Neuronal stem cell (in vitro differentiated cells): ENCODE results near the gene HOXA7.
A peak's percentile ranks its signal among the peaks of the same experiment; 100 is the strongest.

Experiments used
- DNase-seq: peaks from one replicate; pipeline ENCODE4 v3.0.0-alpha.2; 2013; ENCODE audit warnings: low spot score
- H2AFZ ChIP-seq: one replicate; pipeline ENCODE4 v1.6.1; 2013; ENCODE audit warnings: mild to moderate bottlenecking, low read length, inconsistent platforms
- H2AK5ac ChIP-seq: 2 replicates; pipeline ENCODE4 v1.6.1; 2013; ENCODE audit warnings: low read depth, mild to moderate bottlenecking, inconsistent platforms, low read length, moderate library complexity, mixed read lengths
- H2BK120ac ChIP-seq: 2 replicates; pipeline ENCODE4 v1.6.1; 2013; ENCODE audit warnings: low read depth, mild to moderate bottlenecking, inconsistent platforms, low read length, moderate library complexity, mixed read lengths
- H2BK12ac ChIP-seq: one replicate; pipeline ENCODE4 v1.6.1; 2013; ENCODE audit warnings: low read length, inconsistent platforms
- H2BK15ac ChIP-seq: 2 replicates; pipeline ENCODE4 v1.6.1; 2013; ENCODE audit warnings: mild to moderate bottlenecking, low read length, inconsistent platforms, mixed read lengths
- H2BK5ac ChIP-seq: one replicate; pipeline ENCODE4 v1.6.1; 2013; ENCODE audit warnings: inconsistent platforms, mild to moderate bottlenecking, low read length, moderate library complexity
- H3K14ac ChIP-seq: one replicate; pipeline ENCODE4 v1.6.1; 2013; ENCODE audit warnings: low read length, inconsistent platforms
- H3K18ac ChIP-seq: 2 replicates; pipeline ENCODE4 v1.6.1; 2013; ENCODE audit warnings: low read length, inconsistent platforms
- H3K23ac ChIP-seq: 2 replicates; pipeline ENCODE4 v1.6.1; 2013; ENCODE audit warnings: low read depth, mild to moderate bottlenecking, mixed read lengths, low read length, inconsistent platforms; ENCODE audit not compliant: poor library complexity
- H3K27ac ChIP-seq: replicated peaks from 3 replicates; pipeline ENCODE4 v1.5.1; 2013; ENCODE audit warnings: low read length, inconsistent platforms
- H3K27me3 ChIP-seq, 3 experiments: 2 replicates each; pipeline ENCODE4 v1.6.1; 2013; ENCODE audit warnings: low read length in 3 of 3, mild to moderate bottlenecking in 2 of 3, inconsistent platforms in 1 of 3, low read depth in 1 of 3, mixed read lengths in 1 of 3, moderate library complexity in 1 of 3; ENCODE audit not compliant: control insufficient read depth in 3 of 3, insufficient read depth in 3 of 3
- H3K36me3 ChIP-seq, 2 donors: replicated peaks in 1 of 2; 2 replicates each; pipeline ENCODE4 v1.6.1; 2013; ENCODE audit warnings: low read length in 2 of 2; ENCODE audit not compliant: control insufficient read depth in 2 of 2, insufficient read depth in 2 of 2
- H3K4ac ChIP-seq: 2 replicates; pipeline ENCODE4 v1.6.1; 2013; ENCODE audit warnings: inconsistent platforms, mild to moderate bottlenecking, low read length, moderate library complexity
- H3K4me1 ChIP-seq, 2 donors: 1 replicate in 1 of 2; 2 replicates in 1 of 2; pipeline ENCODE4 v1.6.1; 2013; ENCODE audit warnings: low read length in 2 of 2, low read depth in 1 of 2; ENCODE audit not compliant: control insufficient read depth in 2 of 2, insufficient read depth in 1 of 2
- H3K4me2 ChIP-seq: one replicate; pipeline ENCODE4 v1.6.1; 2013; ENCODE audit warnings: mild to moderate bottlenecking, low read length, inconsistent platforms; ENCODE audit not compliant: insufficient read depth, poor library complexity, severe bottlenecking
- H3K4me3 ChIP-seq, 2 donors: 2 replicates each; pipeline ENCODE4 v1.5.1; 2013; ENCODE audit warnings: low read length in 2 of 2, mild to moderate bottlenecking in 2 of 2, inconsistent platforms in 1 of 2, moderate library complexity in 1 of 2
- H3K79me1 ChIP-seq: one replicate; pipeline ENCODE4 v1.6.1; 2013; ENCODE audit warnings: low read depth, mild to moderate bottlenecking, inconsistent platforms, low read length, moderate library complexity
- H3K9ac ChIP-seq: one replicate; pipeline ENCODE4 v1.6.1; 2013; ENCODE audit warnings: mild to moderate bottlenecking, low read depth, low read length, inconsistent platforms; ENCODE audit not compliant: poor library complexity
- H3K9me3 ChIP-seq, 2 donors: replicated peaks in 1 of 2; 2 replicates each; pipeline versions ENCODE3 to v1.6.1; 2013; ENCODE audit warnings: low read length in 2 of 2, mild to moderate bottlenecking in 2 of 2, inconsistent platforms in 1 of 2, low read depth in 1 of 2, mixed read lengths in 1 of 2, moderate library complexity in 1 of 2; ENCODE audit not compliant: control insufficient read depth in 2 of 2, insufficient read depth in 1 of 2
- H4K8ac ChIP-seq: one replicate; pipeline ENCODE4 v1.6.1; 2013; ENCODE audit warnings: low read depth, mild to moderate bottlenecking, inconsistent platforms, low read length, moderate library complexity
- H4K91ac ChIP-seq: one replicate; pipeline ENCODE4 v1.6.1; 2013; ENCODE audit warnings: low read length, low read depth, mild to moderate bottlenecking, inconsistent platforms; ENCODE audit not compliant: poor library complexity
- WGBS, 2 donors: extraction: QIAGEN DNeasy Blood & Tissue Kit; methylation state at CpG; one replicate each; pipeline ENCODE4 v1.1.7; 2013; ENCODE audit warnings: missing lambda C conversion rate in 2 of 2, mixed read lengths in 1 of 2; ENCODE audit not compliant: insufficient read length in 2 of 2, insufficient replicate concordance in 1 of 2; ENCODE audit errors: extremely low coverage in 2 of 2; 5-methylcytosine and 5-hydroxymethylcytosine counted together

Gene HOXA7

GRCh38 chr7:27191833-27192545, 35.5 kb upstream of the HOXA7 start:
- DNase-seq: no peak
- H3K79me1 ChIP-seq: no peaks in the 10 kb centered on the region
- no peak overlapping the region for H3K4ac ChIP-seq
- H2BK12ac ChIP-seq: no peak overlapping the region
- H3K14ac ChIP-seq: no peak overlapping the region
- no peaks in the 10 kb centered on the region for H3K36me3 ChIP-seq
- peak overlapping the region in 1 of 2 donors; percentile 37 for H3K4me3 ChIP-seq
- H3K4me1 ChIP-seq: no peaks in the 10 kb centered on the region
- H4K8ac ChIP-seq: no peak overlapping the region
- no peak overlapping the region for H3K9ac ChIP-seq
- H4K91ac ChIP-seq: no peak overlapping the region
- no peak overlapping the region for H2AK5ac ChIP-seq
- H3K23ac ChIP-seq: peak overlapping the region; percentile 77
- no peak overlapping the region for H3K27ac ChIP-seq
- peak overlapping the region; percentile 83 for H2AFZ ChIP-seq
- H3K4me2 ChIP-seq: no peak overlapping the region
- peaks cover 60 to 100% (median 87%) of the 10 kb centered on the region in 3 experiments for H3K27me3 ChIP-seq
- no peak overlapping the region for H2BK5ac ChIP-seq
- no peak overlapping the region for H2BK120ac ChIP-seq
- H3K9me3 ChIP-seq: peaks cover 2% of the 10 kb centered on the region in 2 donors
- WGBS, 2 donors: no CpG with 5 or more reads among the region's 42 CpGs
- H3K18ac ChIP-seq: no peak overlapping the region
- no peak overlapping the region for H2BK15ac ChIP-seq

- Histone ChIP-seq H3K23ac (no peak overlapping the region), H3K79me1 (no peaks in the 10 kb centered on the region), H3K4ac (no peak overlapping the region), H2AK5ac (no peak overlapping the region), H2BK5ac (no peak overlapping the region), H3K9ac (no peak overlapping the region), H3K18ac (no peak overlapping the region), H3K4me2 (no peak overlapping the region), H2BK15ac (no peak overlapping the region), H2BK12ac (no peak overlapping the region), H3K4me3 (no peak overlapping the region), H4K91ac (no peak overlapping the region), H4K8ac (no peak overlapping the region), H2AFZ (peak overlapping the region; percentile 83), H3K36me3 (no peaks in the 10 kb centered on the region), H3K4me1 (no peaks in the 10 kb centered on the region), H3K27me3 (peaks cover 64 to 100% (median 90%) of the 10 kb centered on the region in 3 experiments), H3K27ac (no peak overlapping the region), H2BK120ac (no peak overlapping the region), H3K14ac (no peak overlapping the region), H3K9me3 (peaks cover 2% of the 10 kb centered on the region in 2 donors)
- no CpG with 5 or more reads among the region's 15 CpGs for WGBS, 2 donors
- DNase-seq: no peak
Measured at GRCh38 chr7:27191161-27191731, 34.8 kb upstream of the HOXA7 start.

GRCh38 chr7:27189997-27190748, 33.7 kb upstream of the HOXA7 start:
- no CpG with 5 or more reads among the region's 7 CpGs for WGBS, 2 donors
- no peak overlapping the region for H3K4me2 ChIP-seq
- no peak overlapping the region for H3K4ac ChIP-seq
- no peak overlapping the region for H2AFZ ChIP-seq
- H3K4me1 ChIP-seq: no peaks in the 10 kb centered on the region
- H4K8ac ChIP-seq: no peak overlapping the region
- H2BK15ac ChIP-seq: no peak overlapping the region
- no peaks in the 10 kb centered on the region for H3K36me3 ChIP-seq
- H3K23ac ChIP-seq: no peak overlapping the region
- no peak overlapping the region for H2BK5ac ChIP-seq
- peaks cover 74 to 100% (median 95%) of the 10 kb centered on the region in 3 experiments for H3K27me3 ChIP-seq
- H2AK5ac ChIP-seq: no peak overlapping the region
- no peak overlapping the region for H3K14ac ChIP-seq
- no peak overlapping the region for H2BK12ac ChIP-seq
- peaks cover 2% of the 10 kb centered on the region in 2 donors for H3K9me3 ChIP-seq
- no peak overlapping the region for H4K91ac ChIP-seq
- H3K9ac ChIP-seq: no peak overlapping the region
- no peak overlapping the region for H3K4me3 ChIP-seq
- H3K18ac ChIP-seq: no peak overlapping the region
- DNase-seq: no peak
- no peak overlapping the region for H2BK120ac ChIP-seq
- no peaks in the 10 kb centered on the region for H3K79me1 ChIP-seq
- H3K27ac ChIP-seq: no peak overlapping the region
